K562 (cell line): Measurements from ENCODE around the gene CECR2.

Source experiments
- CBFB ChIP-seq: sonication (generic); formaldehyde crosslinking; IDR thresholded peaks from 2 replicates; pipeline ENCODE4 v1.4.0; 2020; ENCODE audit warnings: mild to moderate bottlenecking, missing genetic modification reagents
- TAF15 ChIP-seq: fragments of 200-400 bp; formaldehyde crosslinking; IDR thresholded peaks from 2 replicates; pipeline ENCODE4 v1.6.1; 2017; ENCODE audit warnings: mild to moderate bottlenecking, low read depth, low read length, moderate library complexity

DNA sequence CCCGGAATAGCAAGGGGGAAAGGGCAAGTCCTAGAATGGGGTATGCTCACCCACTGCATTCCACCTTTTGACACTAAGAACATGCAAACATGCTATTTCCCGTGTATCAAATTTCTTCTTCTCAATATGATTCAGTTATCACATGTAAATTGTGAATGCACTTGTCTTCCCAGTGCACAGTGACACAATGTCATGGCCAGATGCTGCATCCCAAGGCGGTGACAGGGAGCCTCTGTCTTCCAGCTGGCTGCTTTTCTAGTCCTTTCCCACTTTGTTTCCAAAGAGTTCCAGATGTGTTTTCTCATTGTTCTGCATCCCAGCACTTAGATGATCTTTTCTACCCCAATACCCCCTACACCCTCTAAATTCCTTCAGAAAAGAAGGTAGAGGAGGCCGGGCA lies 206.4 kb downstream of the CECR2 start:
- TF ChIP-seq TAF15: no peak
- no peak for TF ChIP-seq CBFB (CRISPR knock-in tag)
